Activated CD8-positive, alpha-beta T cell treated with anti-CD3 and anti-CD28 coated beads, Interleukin-2, amount 10 ng/mL, durations not matched to agents 7 days and 5 days (primary cell): Measurements from ENCODE around the gene DCUN1D2. TPM values are rescaled to one million over a fixed set of nuclear protein-coding genes. Genes with fewer than 3 reads are reported as not detected.

ENCODE experiments used
- ATAC-seq: fragments of 150-1000 bp; cut with Tn5 transposase; one replicate; pipeline ENCODE4 v1.10.0; 2021; ENCODE audit warnings: moderate library complexity
- CTCF ChIA-PET: fragments of 350-600 bp; sonication (Branson Sonifier 250); formaldehyde crosslinking; loops from one replicate; lab custom pipeline; 2021; ENCODE audit warnings: antibody characterized with exemption; lab: Charles Lee
- POLR2A ChIA-PET: fragments of 350-600 bp; sonication (Branson Sonifier 250); formaldehyde crosslinking; loops from one replicate; lab custom pipeline; 2021; ENCODE audit warnings: antibody characterized with exemption; lab: Charles Lee
- DNase-seq: peaks from one replicate; pipeline ENCODE4 v3.0.0-alpha.2; 2020
- H3K27ac Mint-ChIP-seq: one replicate; pipeline ENCODE4 v1.8.0; 2021; ENCODE audit warnings: mild to moderate bottlenecking, mixed read lengths
- H3K27me3 Mint-ChIP-seq: one replicate; pipeline ENCODE4 v1.8.0; 2021; ENCODE audit warnings: low read depth, mixed read lengths
- H3K36me3 Mint-ChIP-seq: one replicate; pipeline ENCODE4 v1.8.0; 2021; ENCODE audit warnings: low read depth, mixed read lengths
- H3K4me1 Mint-ChIP-seq: one replicate; pipeline ENCODE4 v1.8.0; 2021; ENCODE audit warnings: low read depth, mixed read lengths
- H3K4me3 Mint-ChIP-seq: one replicate; pipeline ENCODE4 v1.8.0; 2021; ENCODE audit warnings: mild to moderate bottlenecking, mixed read lengths
- H3K9me3 Mint-ChIP-seq: one replicate; pipeline ENCODE4 v1.8.0; 2022; ENCODE audit warnings: mixed read lengths; ENCODE audit not compliant: insufficient read depth
- total RNA-seq, 2 experiments: library from RNA; stranded (reverse); gene quantifications; one replicate each; pipeline ENCODE4 v1.2.3, GENCODE V29; 2021

The DCUN1D2 gene
- total RNA-seq, 2 experiments from 2014 or later: 20.1 to 20.8 TPM

DNA sequence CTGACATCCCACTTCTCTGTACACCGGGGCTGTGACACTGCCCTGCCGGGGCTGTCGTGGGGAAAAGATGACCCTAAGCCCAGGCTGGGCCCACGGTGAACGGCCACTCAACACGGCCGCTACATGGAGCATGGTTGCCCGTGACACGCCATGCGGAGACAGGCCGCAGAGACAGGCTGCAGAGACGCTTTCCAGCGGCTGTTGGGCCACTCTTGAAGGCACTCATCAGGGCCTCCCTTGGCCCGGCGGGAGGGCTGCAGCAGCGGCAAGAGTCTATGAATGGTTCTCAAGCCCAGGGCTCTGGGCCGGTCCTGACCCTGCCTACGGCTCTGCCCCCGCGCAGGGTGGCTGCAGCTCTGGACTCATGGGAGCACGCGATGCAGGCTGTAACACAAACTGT lies 59.3 kb downstream of the DCUN1D2 start:
- ChIA-PET CTCF (no interaction called here), POLR2A (no interaction called here)
- Mint-ChIP-seq H3K27me3 (no peaks in the 10 kb centered on the region), H3K4me3 (no peak overlapping the region), H3K9me3 (no peaks in the 10 kb centered on the region), H3K36me3 (no peaks in the 10 kb centered on the region), H3K4me1 (no peaks in the 10 kb centered on the region), H3K27ac (no peak overlapping the region)
- ATAC-seq (no peak), DNase-seq (no peak)

DNA sequence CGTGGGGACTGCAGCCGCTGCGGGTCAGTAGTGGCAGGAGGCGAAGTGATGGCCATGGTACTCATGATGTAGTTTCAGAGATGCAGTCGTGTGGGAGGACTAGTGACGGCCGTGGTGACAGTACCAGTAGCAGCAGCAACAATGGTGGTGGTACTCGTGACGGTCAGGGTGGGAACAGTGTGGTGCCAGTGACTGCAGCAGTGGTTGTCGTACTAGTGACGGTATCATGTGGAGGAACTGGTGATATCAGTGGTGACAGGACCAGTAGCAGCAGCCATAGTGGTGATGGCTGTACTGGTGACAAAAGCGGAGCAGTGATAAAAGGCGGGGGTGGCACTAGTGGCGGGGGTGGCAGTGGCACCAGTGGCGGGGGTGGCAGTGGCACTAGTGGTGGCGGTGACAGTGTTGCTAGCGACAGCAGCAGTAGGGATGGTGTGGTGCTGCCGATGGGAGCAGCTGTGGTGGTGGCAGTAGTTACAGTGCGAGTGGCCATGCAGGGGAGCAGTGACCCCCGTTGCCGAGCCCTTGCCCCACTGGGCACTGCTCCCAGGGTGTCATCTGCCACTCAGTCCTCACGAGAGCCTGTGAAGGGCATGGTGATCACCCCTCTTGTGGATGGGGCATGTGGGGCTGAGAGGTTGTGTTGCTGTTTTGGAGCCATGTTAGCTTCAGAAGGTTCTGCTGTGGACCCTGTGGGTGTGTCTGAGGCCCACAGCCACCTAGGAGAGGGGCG lies 60.0 kb downstream of the DCUN1D2 start:
- no peaks in the 10 kb centered on the region for H3K9me3 Mint-ChIP-seq
- POLR2A ChIA-PET: no interaction called here
- H3K27me3 Mint-ChIP-seq: no peaks in the 10 kb centered on the region
- H3K4me3 Mint-ChIP-seq: no peak overlapping the region
- no peak overlapping the region for H3K27ac Mint-ChIP-seq
- CTCF ChIA-PET: no interaction called here
- H3K4me1 Mint-ChIP-seq: no peaks in the 10 kb centered on the region
- no peaks in the 10 kb centered on the region for H3K36me3 Mint-ChIP-seq
- DNase-seq: no peak
- ATAC-seq: no peak

- DNase-seq (no peak), ATAC-seq (no peak)
- ChIA-PET POLR2A (no interaction called here), CTCF (no interaction called here)
- H3K36me3 Mint-ChIP-seq: no peaks in the 10 kb centered on the region
- H3K27me3 Mint-ChIP-seq: no peaks in the 10 kb centered on the region
- H3K9me3 Mint-ChIP-seq: no peaks in the 10 kb centered on the region
- no peak overlapping the region for H3K4me3 Mint-ChIP-seq
- H3K4me1 Mint-ChIP-seq: no peaks in the 10 kb centered on the region
- H3K27ac Mint-ChIP-seq: no peak overlapping the region
Measured at GRCh38 chr13:113429608-113429985, 60.9 kb downstream of the DCUN1D2 start.

- DNase-seq: no peak
- no peaks in the 10 kb centered on the region for H3K9me3 Mint-ChIP-seq
- H3K27ac Mint-ChIP-seq: no peak overlapping the region
- no peaks in the 10 kb centered on the region for H3K4me1 Mint-ChIP-seq
- no peak overlapping the region for H3K4me3 Mint-ChIP-seq
- CTCF ChIA-PET: no interaction called here
- H3K27me3 Mint-ChIP-seq: no peaks in the 10 kb centered on the region
- no peak for ATAC-seq
- POLR2A ChIA-PET: no interaction called here
- no peaks in the 10 kb centered on the region for H3K36me3 Mint-ChIP-seq
Measured at GRCh38 chr13:113428871-113429607, 61.5 kb downstream of the DCUN1D2 start.

DNA sequence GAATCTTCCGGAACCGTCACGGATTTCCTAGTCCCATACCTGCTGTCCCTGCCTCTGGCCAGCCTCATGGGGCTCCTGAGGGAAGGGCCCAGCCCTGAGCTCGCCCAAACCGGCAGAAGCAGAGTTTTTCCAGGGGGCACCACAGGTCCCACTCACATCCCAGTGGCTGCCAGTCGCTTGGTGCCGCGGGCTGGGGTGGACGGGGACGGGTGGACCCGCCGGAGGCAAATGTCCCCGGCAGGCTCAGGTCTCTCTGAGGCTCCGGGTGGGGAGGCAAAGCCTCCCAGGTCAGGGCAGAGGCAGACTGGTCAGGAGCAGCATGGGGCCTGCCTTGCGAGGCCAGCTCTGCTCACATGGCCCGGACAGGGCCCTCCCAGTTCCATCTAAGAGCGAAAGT lies 62.0 kb downstream of the DCUN1D2 start:
- Mint-ChIP-seq H3K9me3 (no peaks in the 10 kb centered on the region), H3K4me3 (no peak overlapping the region), H3K36me3 (no peaks in the 10 kb centered on the region), H3K4me1 (no peaks in the 10 kb centered on the region), H3K27ac (no peak overlapping the region), H3K27me3 (no peaks in the 10 kb centered on the region)
- POLR2A ChIA-PET: no interaction called here
- CTCF ChIA-PET: no interaction called here
- no peak for ATAC-seq
- no peak for DNase-seq

DNA sequence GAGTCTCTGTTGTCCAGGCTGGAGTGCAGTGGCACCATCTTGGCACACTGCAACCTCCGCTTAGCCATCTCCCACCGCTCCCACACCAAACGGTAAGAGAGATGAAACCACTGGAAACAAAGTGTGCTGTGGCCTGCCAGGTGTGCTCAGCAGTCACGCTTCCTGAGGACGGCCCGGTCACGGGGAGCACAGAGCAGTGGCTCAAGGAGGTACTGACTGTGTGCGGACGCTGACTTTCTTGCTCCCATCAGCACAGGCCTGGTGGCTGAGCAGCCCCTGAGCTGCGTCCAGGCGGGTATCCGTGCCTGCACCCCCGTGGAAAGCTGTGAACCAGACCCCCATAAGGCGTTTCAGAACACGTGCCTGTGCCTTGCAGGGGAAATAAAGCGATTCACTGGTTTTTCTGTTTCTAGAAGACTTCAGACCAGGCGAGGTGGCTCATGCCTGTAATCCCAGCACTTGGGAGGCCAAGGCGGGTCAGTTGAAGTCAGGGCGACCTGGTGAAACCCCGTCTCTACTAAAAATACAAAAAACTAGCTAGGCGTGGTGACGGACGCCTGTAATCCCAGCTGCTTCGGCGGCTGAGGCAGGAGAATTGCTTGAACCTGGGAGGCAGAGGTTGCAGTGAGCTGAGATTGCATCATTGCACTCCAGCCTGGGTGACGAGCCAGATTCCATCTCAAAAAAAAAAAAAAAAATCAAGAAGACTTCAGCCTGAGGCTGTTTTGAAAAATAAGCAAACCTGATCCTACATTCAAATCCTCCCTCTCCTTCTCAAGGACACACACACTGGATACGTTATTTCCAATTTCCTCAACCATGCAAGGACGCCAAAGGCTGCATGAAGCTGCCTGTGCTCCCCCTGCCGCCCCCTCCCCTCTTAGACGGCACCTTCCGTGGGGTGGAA lies 62.7 kb downstream of the DCUN1D2 start:
- Mint-ChIP-seq H3K9me3 (no peaks in the 10 kb centered on the region), H3K36me3 (no peaks in the 10 kb centered on the region), H3K4me3 (no peak overlapping the region), H3K27me3 (no peaks in the 10 kb centered on the region), H3K4me1 (no peaks in the 10 kb centered on the region), H3K27ac (no peak overlapping the region)
- DNase-seq: no peak
- CTCF ChIA-PET: no interaction called here
- no peak for ATAC-seq
- POLR2A ChIA-PET: no interaction called here

DNA sequence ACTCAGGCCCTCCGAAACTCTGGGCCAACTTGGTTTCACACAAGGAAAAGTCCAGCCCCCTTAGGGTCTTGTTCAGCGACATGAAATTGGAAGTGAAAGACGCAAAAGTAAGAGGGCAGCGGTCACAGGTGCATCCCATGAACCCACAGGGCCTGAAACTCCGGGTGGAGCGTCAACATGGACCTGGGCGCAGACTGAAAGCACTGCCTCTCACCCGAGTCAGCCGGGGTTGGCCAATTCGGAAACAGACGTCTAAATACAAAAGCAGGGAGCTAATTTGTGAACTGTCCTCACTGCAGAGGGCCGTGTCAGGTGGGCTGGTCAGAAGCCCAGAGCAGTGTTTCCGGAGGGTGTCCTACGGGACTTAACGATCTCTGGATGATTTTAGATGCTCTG lies 63.9 kb downstream of the DCUN1D2 start:
- Mint-ChIP-seq H3K9me3 (no peaks in the 10 kb centered on the region), H3K4me3 (no peak overlapping the region), H3K36me3 (no peaks in the 10 kb centered on the region), H3K27ac (no peak overlapping the region), H3K27me3 (no peaks in the 10 kb centered on the region), H3K4me1 (no peaks in the 10 kb centered on the region)
- CTCF ChIA-PET: no interaction called here
- no peak for DNase-seq
- ATAC-seq: no peak
- POLR2A ChIA-PET: no interaction called here

DNA sequence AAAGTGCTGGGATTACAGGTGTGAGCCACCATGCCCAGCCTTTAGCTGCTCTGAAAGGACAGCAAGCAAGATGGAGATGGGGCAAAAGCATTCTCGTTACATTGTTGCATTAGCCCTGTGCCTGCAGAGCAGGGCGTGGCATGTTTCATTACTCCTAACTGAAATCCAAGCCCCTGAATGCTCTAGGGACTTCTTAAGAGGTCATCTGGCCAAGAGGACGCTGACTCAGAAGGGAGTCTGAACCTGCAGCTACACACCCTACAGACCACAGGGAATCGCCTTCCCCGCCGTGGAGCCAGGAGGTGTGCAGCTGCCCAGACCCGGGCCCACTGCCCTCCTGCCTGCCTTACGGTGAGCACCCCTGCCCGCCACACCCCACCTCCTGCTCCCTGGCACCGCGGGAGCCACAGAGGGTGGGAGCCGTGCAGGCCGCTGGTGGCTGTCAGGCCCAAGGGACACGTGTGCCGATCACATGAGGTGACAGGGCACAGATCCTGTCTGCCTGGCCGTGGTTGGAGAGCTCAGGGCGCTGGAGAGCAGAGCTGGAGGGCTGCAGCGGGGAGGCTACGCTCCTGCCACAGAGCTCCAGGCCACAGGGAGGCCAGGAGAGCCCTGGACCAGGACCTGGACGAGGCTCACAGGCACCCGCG lies 64.4 kb downstream of the DCUN1D2 start:
- DNase-seq: no peak
- POLR2A ChIA-PET: interaction anchor here (0.6 kb wide), 1 partner anchor 8 kb away, joined by 3 read pairs; no protein-coding TSS in a partner anchor
- CTCF ChIA-PET: no interaction called here
- Mint-ChIP-seq H3K4me1 (no peaks in the 10 kb centered on the region), H3K36me3 (no peaks in the 10 kb centered on the region), H3K4me3 (no peak overlapping the region), H3K27me3 (no peaks in the 10 kb centered on the region), H3K9me3 (no peaks in the 10 kb centered on the region), H3K27ac (no peak overlapping the region)
- ATAC-seq: no peak

DNA sequence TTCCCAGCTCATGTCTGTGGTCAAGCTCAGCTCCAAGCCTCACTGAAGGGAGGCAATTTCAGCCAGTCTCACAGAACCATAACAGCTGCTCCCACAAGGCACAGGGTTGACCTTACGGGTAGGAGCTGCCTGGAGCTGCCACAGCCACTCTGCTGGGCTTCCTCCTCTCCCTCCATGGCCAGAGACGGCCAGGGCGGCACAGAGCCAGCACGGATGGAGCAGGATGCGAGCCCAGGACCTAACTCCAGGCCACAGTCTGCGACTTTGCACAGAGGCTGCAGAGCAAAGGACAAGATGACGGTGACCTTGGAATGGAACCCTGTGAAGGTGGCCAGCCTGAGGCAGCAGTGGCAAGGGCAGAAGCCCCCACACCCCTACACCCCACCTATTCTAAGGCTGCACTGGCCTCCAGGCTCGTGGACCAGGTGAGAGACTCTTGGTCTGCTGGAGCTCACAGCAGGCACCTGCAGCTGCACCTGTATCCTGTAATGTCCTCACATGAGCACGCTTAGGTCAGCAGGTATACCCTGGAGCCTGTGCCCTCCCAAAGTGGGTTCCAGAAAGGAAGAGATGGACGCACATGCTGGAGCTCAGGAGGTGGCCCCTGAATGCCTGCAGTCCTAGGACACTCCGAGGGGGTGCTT lies 66.9 kb downstream of the DCUN1D2 start:
- ChIA-PET POLR2A (no interaction called here), CTCF (no interaction called here)
- no peak for ATAC-seq
- H3K27ac Mint-ChIP-seq: no peak overlapping the region
- H3K4me1 Mint-ChIP-seq: no peaks in the 10 kb centered on the region
- no peaks in the 10 kb centered on the region for H3K36me3 Mint-ChIP-seq
- no peaks in the 10 kb centered on the region for H3K9me3 Mint-ChIP-seq
- no peak for DNase-seq
- no peak overlapping the region for H3K4me3 Mint-ChIP-seq
- no peaks in the 10 kb centered on the region for H3K27me3 Mint-ChIP-seq

DNA sequence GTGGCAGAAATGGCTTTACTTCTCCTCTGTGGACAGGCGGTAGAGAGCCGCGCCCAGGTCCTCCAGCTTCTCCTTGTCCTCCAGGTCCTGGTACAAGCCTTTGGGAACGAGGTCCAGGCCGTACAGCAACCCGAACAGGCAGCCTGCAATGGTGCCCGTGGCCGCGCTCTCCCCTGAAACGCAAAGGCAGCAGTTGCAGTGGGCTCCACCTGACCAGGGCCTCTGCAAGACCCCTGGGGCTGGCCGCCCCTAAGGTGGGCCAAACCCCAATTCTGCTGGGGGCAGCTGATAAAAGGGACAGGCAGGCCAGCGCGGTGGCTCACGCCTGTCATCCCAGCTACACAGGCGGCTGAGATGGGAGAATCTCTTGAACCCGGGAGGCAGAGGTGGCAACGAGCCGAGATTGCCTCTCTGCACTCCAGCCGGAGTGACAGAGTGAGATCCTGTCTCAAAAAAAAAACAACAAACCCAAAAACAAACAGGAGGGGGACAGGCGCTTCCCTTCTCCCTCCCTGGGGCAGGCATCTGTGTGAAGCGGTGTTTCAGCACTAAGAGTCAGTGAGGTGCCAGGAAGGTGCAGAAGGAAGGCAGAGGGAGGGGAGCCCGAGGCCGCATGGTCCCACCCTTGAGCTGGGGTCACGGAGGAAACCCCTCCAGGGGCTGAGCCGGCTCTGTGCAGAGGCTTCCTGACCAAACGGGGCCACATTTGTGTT lies 67.5 kb downstream of the DCUN1D2 start:
- DNase-seq (no peak), ATAC-seq (no peak)
- Mint-ChIP-seq H3K36me3 (no peaks in the 10 kb centered on the region), H3K27me3 (no peaks in the 10 kb centered on the region), H3K9me3 (no peaks in the 10 kb centered on the region), H3K4me3 (no peak overlapping the region), H3K27ac (no peak overlapping the region), H3K4me1 (no peaks in the 10 kb centered on the region)
- ChIA-PET POLR2A (no interaction called here), CTCF (no interaction called here)
